Neural cell (in vitro differentiated cells): ENCODE measurements around the gene NTSR2. TPM values are rescaled to one million over a fixed set of nuclear protein-coding genes. Genes with fewer than 3 reads are reported as not detected.

Source experiments
- H2AFZ ChIP-seq: fragments of 200-600, 300-800 bp; sonication (generic), shearing (Covaris generic); 2 replicates; pipeline ENCODE4 v1.6.0; 2014; ENCODE audit warnings: low read depth, mild to moderate bottlenecking, antibody characterized with exemption, low read length, moderate library complexity
- H3F3A ChIP-seq: fragments of 200-600 bp; shearing (Covaris generic); 2 replicates; pipeline ENCODE4 v1.6.1; 2016; ENCODE audit warnings: mild to moderate bottlenecking, moderate library complexity, mixed read lengths, antibody characterized with exemption, low read length; ENCODE audit not compliant: insufficient read depth, poor library complexity, severe bottlenecking
- H3K27ac ChIP-seq: fragments of 200-600, 300-800 bp; sonication (generic), shearing (Covaris generic); 2 replicates; pipeline ENCODE4 v1.5.1; 2014; ENCODE audit warnings: mild to moderate bottlenecking, low read length, moderate library complexity
- H3K27me3 ChIP-seq: fragments of 300-800, 200-600 bp; sonication (generic), shearing (Covaris generic); 2 replicates; pipeline ENCODE4 v1.6.0; 2014; ENCODE audit warnings: mild to moderate bottlenecking, low read depth, low read length, moderate library complexity; ENCODE audit not compliant: insufficient read depth
- H3K36me3 ChIP-seq: fragments of 300-800, 200-600 bp; sonication (generic), shearing (Covaris generic); 2 replicates; pipeline ENCODE4 v1.5.1; 2014; ENCODE audit warnings: mild to moderate bottlenecking, antibody characterized with exemption, low read length, moderate library complexity; ENCODE audit not compliant: insufficient read depth
- H3K4me2 ChIP-seq: fragments of 300-800, 200-600 bp; sonication (generic), shearing (Covaris generic); 2 replicates; pipeline ENCODE4 v1.6.0; 2014; ENCODE audit warnings: mild to moderate bottlenecking, low read length
- H3K4me3 ChIP-seq: fragments of 300-800, 200-600 bp; sonication (generic), shearing (Covaris generic); 2 replicates; pipeline ENCODE4 v1.5.1; 2014; ENCODE audit warnings: mild to moderate bottlenecking, low read length, moderate library complexity
- H3K79me2 ChIP-seq: fragments of 200-600 bp; shearing (Covaris generic); replicated peaks from 2 replicates; pipeline ENCODE4 v1.6.0; 2014; ENCODE audit warnings: mild to moderate bottlenecking, low read length, moderate library complexity; ENCODE audit not compliant: insufficient read depth
- H3K9ac ChIP-seq: fragments of 300-800, 200-600 bp; sonication (generic), shearing (Covaris generic); 2 replicates; pipeline ENCODE4 v1.6.1; 2016; ENCODE audit warnings: mild to moderate bottlenecking, low read length, mixed read lengths
- H3K9me2 ChIP-seq: fragments of 200-600 bp; shearing (Covaris generic); 2 replicates; pipeline ENCODE4 v1.6.1; 2016; ENCODE audit warnings: mild to moderate bottlenecking, low read length, mixed read lengths; ENCODE audit not compliant: insufficient read depth
- H3K9me3 ChIP-seq: fragments of 200-600, 300-800 bp; sonication (generic), shearing (Covaris generic); 2 replicates; pipeline ENCODE4 v1.6.1; 2016; ENCODE audit warnings: mild to moderate bottlenecking, mixed run types, low read length, moderate library complexity, mixed read lengths
- H4K20me1 ChIP-seq: fragments of 200-600 bp; shearing (Covaris generic); 2 replicates; pipeline ENCODE4 v1.6.1; 2016; ENCODE audit warnings: mild to moderate bottlenecking, mixed run types; ENCODE audit not compliant: insufficient read depth
- EP300 ChIP-seq: fragments of 450-650 bp; conservative IDR thresholded peaks from 2 replicates; pipeline ENCODE4 v1.6.1; 2014; ENCODE audit warnings: antibody characterized with exemption, mild to moderate bottlenecking, moderate library complexity; ENCODE audit not compliant: poor library complexity, severe bottlenecking
- EZH2 ChIP-seq: fragments of 200-600, 300-800 bp; shearing (Covaris generic), sonication (generic); IDR thresholded peaks from 2 replicates; pipeline ENCODE4 v1.6.1; 2014; ENCODE audit warnings: antibody characterized with exemption, low read length, borderline replicate concordance, mild to moderate bottlenecking; ENCODE audit not compliant: insufficient read depth, poor library complexity, severe bottlenecking
- MXI1 ChIP-seq: fragments of 450-650 bp; conservative IDR thresholded peaks from 2 replicates; pipeline ENCODE4 v1.6.1; 2014; ENCODE audit warnings: antibody characterized with exemption, mild to moderate bottlenecking; ENCODE audit not compliant: poor library complexity, severe bottlenecking
- POLR2AphosphoS5 ChIP-seq: IDR thresholded peaks from 2 replicates; pipeline ENCODE4 v1.6.1; 2012
- RAD21 ChIP-seq: fragments of 450-650 bp; conservative IDR thresholded peaks from 2 replicates; pipeline ENCODE4 v1.6.1; 2014; ENCODE audit warnings: antibody characterized with exemption, mild to moderate bottlenecking, moderate library complexity
- SMC3 ChIP-seq: fragments of 450-650 bp; conservative IDR thresholded peaks from 2 replicates; pipeline ENCODE4 v1.6.1; 2014; ENCODE audit warnings: antibody characterized with exemption, mild to moderate bottlenecking, moderate library complexity; ENCODE audit not compliant: poor library complexity
- TAF1 ChIP-seq: IDR thresholded peaks from 2 replicates; pipeline ENCODE4 v1.6.1; 2012; ENCODE audit warnings: low read depth
- polyA plus RNA-seq: library from polyadenylated mRNA; depleted of rRNA; stranded (reverse); fragments of >200 nt; gene quantifications from 2 replicates; pipeline ENCODE4 v1.2.3, GENCODE V29; 2014
- TF ChIP-seq, protein P1 (sequence below): IDR thresholded peaks from 2 replicates; pipeline ENCODE4 v1.6.1; 2012; ENCODE audit warnings: borderline replicate concordance
- TF ChIP-seq, protein P2 (sequence below): fragments of 450-650 bp; IDR thresholded peaks from 2 replicates; pipeline ENCODE4 v1.5.1; 2014; ENCODE audit warnings: antibody characterized with exemption, mild to moderate bottlenecking, moderate library complexity; ENCODE audit not compliant: poor library complexity, severe bottlenecking

NTSR2 gene
- polyA plus RNA-seq, 1 donor from 2014 or later: not detected

DNA sequence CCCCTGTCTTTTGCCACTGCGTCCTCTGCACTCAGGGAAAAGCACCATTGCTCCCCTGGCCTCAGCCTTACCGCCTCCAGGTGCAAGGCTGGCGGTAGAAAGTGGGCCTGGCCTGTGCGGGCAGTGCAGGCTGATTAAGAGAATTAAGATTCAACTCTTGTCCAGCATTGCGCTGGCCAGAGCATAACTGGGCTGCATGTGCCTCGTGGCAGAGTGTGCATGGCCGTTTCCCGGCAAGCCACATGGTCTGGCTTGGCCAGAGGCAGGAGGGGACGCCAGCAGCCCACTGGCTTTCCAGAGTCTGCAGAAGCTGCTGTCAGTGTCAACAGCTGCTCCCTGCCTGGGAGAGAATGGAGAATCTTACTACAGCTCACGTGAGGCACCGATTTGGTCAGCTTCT, 12.3 kb downstream of the NTSR2 start:
- TF ChIP-seq, protein P1, sequence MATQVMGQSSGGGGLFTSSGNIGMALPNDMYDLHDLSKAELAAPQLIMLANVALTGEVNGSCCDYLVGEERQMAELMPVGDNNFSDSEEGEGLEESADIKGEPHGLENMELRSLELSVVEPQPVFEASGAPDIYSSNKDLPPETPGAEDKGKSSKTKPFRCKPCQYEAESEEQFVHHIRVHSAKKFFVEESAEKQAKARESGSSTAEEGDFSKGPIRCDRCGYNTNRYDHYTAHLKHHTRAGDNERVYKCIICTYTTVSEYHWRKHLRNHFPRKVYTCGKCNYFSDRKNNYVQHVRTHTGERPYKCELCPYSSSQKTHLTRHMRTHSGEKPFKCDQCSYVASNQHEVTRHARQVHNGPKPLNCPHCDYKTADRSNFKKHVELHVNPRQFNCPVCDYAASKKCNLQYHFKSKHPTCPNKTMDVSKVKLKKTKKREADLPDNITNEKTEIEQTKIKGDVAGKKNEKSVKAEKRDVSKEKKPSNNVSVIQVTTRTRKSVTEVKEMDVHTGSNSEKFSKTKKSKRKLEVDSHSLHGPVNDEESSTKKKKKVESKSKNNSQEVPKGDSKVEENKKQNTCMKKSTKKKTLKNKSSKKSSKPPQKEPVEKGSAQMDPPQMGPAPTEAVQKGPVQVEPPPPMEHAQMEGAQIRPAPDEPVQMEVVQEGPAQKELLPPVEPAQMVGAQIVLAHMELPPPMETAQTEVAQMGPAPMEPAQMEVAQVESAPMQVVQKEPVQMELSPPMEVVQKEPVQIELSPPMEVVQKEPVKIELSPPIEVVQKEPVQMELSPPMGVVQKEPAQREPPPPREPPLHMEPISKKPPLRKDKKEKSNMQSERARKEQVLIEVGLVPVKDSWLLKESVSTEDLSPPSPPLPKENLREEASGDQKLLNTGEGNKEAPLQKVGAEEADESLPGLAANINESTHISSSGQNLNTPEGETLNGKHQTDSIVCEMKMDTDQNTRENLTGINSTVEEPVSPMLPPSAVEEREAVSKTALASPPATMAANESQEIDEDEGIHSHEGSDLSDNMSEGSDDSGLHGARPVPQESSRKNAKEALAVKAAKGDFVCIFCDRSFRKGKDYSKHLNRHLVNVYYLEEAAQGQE: no peak
- TF ChIP-seq SMC3 (no peak), POLR2AphosphoS5 (no peak), RAD21 (no peak), MXI1 (no peak), EZH2 (no peak)

DNA sequence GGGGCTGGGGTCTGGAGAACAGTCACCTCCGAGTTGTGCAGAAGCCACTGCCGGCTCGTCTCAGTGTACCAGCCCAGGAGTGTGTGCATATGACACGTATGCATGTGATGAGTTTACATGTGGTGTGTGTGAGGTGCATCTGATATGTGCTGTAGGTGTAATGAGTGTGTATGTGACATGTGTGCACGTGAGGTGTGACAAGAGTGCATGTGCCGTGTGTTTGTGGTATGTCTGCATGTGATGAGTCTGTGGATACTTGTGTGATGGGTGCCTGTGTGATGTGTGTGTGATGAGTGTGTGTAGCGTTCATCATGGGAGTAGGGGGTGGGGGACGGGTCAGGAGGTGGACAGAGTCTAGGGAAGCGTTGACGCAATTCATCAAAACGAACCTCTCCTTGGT, 12.8 kb downstream of the NTSR2 start:
- Histone ChIP-seq H3K27me3 (no peaks in the 10 kb centered on the region), H3K36me3 (no peaks in the 10 kb centered on the region), H3K9me3 (peaks cover 4% of the 10 kb centered on the region), H3F3A (no peaks in the 10 kb centered on the region), H3K4me3 (no peak overlapping the region), H3K79me2 (no peaks in the 10 kb centered on the region), H3K9ac (no peak overlapping the region), H4K20me1 (no peaks in the 10 kb centered on the region), H3K4me2 (no peak overlapping the region), H3K27ac (no peak overlapping the region), H3K9me2 (no peaks in the 10 kb centered on the region), H2AFZ (no peak overlapping the region)
- TF ChIP-seq, protein P2, sequence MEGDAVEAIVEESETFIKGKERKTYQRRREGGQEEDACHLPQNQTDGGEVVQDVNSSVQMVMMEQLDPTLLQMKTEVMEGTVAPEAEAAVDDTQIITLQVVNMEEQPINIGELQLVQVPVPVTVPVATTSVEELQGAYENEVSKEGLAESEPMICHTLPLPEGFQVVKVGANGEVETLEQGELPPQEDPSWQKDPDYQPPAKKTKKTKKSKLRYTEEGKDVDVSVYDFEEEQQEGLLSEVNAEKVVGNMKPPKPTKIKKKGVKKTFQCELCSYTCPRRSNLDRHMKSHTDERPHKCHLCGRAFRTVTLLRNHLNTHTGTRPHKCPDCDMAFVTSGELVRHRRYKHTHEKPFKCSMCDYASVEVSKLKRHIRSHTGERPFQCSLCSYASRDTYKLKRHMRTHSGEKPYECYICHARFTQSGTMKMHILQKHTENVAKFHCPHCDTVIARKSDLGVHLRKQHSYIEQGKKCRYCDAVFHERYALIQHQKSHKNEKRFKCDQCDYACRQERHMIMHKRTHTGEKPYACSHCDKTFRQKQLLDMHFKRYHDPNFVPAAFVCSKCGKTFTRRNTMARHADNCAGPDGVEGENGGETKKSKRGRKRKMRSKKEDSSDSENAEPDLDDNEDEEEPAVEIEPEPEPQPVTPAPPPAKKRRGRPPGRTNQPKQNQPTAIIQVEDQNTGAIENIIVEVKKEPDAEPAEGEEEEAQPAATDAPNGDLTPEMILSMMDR: no peak
- TF ChIP-seq TAF1 (no peak), POLR2AphosphoS5 (no peak), EP300 (no peak), RAD21 (no peak), EZH2 (no peak)

More for the DNA sequence above, 12.3 kb downstream of the NTSR2 start:
- Histone ChIP-seq H3K9ac (no peak overlapping the region), H3K4me2 (no peak overlapping the region), H3K9me3 (peaks cover 4% of the 10 kb centered on the region), H3K27me3 (no peaks in the 10 kb centered on the region), H4K20me1 (no peaks in the 10 kb centered on the region), H3K9me2 (no peaks in the 10 kb centered on the region), H3K79me2 (no peaks in the 10 kb centered on the region), H3K27ac (no peak overlapping the region), H3K36me3 (no peaks in the 10 kb centered on the region), H3F3A (no peaks in the 10 kb centered on the region), H3K4me3 (no peak overlapping the region), H2AFZ (no peak overlapping the region)

DNA sequence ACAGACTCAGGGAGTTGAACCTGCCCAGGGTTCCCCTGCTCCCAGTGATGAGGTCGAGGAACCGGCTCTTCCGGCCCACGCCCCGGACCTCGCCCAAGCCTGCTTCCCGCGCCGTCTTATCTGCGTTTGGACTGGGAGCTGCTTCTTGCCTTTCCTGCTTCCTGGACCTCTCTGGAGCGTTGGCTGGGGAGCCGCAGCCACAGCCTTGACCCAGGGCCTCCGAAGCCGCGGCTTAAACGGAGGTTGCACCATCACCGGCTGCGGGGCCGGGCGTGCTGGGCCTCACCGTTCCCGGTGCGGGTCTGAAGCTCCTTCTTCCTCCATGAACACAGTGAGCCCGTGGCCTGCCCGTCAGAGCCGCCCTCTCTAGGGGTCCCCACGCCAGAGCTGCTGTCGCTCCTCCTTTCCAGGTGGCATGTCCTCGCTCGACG, 13.3 kb downstream of the NTSR2 start:
- no peak overlapping the region for H3K27ac ChIP-seq
- H4K20me1 ChIP-seq: no peaks in the 10 kb centered on the region
- no peaks in the 10 kb centered on the region for H3K9me2 ChIP-seq
- H2AFZ ChIP-seq: no peak overlapping the region
- H3K4me2 ChIP-seq: no peak overlapping the region
- H3F3A ChIP-seq: no peaks in the 10 kb centered on the region
- H3K4me3 ChIP-seq: no peak overlapping the region
- H3K9ac ChIP-seq: no peak overlapping the region
- H3K9me3 ChIP-seq: no peaks in the 10 kb centered on the region
- no peaks in the 10 kb centered on the region for H3K79me2 ChIP-seq
- no peaks in the 10 kb centered on the region for H3K27me3 ChIP-seq
- no peak for TF ChIP-seq EP300
- no peak for TF ChIP-seq TAF1
- TF ChIP-seq RAD21: no peak
- H3K36me3 ChIP-seq: no peaks in the 10 kb centered on the region
